Progenitor cell of endocrine pancreas (in vitro differentiated cells): ENCODE data around the gene NELL1. TPM values are rescaled to one million over a fixed set of nuclear protein-coding genes. Genes with fewer than 3 reads are reported as not detected.

Source experiments
- DNase-seq: peaks from one replicate; pipeline ENCODE4 v3.0.0; 2021; ENCODE audit warnings: low spot score; ENCODE audit not compliant: unreplicated experiment
- H3K27ac Mint-ChIP-seq: 2 replicates; pipeline ENCODE4 v1.8.0; 2021; ENCODE audit warnings: mild to moderate bottlenecking, moderate library complexity, mixed read lengths
- H3K27me3 Mint-ChIP-seq: 2 replicates; pipeline ENCODE4 v1.8.0; 2021; ENCODE audit warnings: mixed read lengths
- H3K36me3 Mint-ChIP-seq: 2 replicates; pipeline ENCODE4 v1.8.0; 2022; ENCODE audit warnings: mixed read lengths; ENCODE audit not compliant: insufficient read depth
- H3K4me1 Mint-ChIP-seq: 2 replicates; pipeline ENCODE4 v1.8.0; 2021; ENCODE audit warnings: low read depth, mixed read lengths
- H3K4me3 Mint-ChIP-seq: 2 replicates; pipeline ENCODE4 v1.8.0; 2021; ENCODE audit warnings: low read depth, mild to moderate bottlenecking, moderate library complexity, mixed read lengths
- H3K9me3 Mint-ChIP-seq: 2 replicates; pipeline ENCODE4 v1.8.0; 2021; ENCODE audit warnings: low read depth, mixed read lengths
- total RNA-seq: library from RNA; stranded (reverse); gene quantifications from 2 replicates; pipeline ENCODE4 v1.2.1, GENCODE V29; 2021
- TF ChIP-seq, protein P1 (sequence below): fragments of 200-600 bp; sonication (generic); IDR thresholded peaks from one replicate; pipeline ENCODE4 v1.5.0; 2021; ENCODE audit warnings: antibody characterized with exemption, mild to moderate bottlenecking; ENCODE audit not compliant: unreplicated experiment

NELL1 gene
- total RNA-seq, 1 donor from 2014 or later = 2.2 TPM

DNA sequence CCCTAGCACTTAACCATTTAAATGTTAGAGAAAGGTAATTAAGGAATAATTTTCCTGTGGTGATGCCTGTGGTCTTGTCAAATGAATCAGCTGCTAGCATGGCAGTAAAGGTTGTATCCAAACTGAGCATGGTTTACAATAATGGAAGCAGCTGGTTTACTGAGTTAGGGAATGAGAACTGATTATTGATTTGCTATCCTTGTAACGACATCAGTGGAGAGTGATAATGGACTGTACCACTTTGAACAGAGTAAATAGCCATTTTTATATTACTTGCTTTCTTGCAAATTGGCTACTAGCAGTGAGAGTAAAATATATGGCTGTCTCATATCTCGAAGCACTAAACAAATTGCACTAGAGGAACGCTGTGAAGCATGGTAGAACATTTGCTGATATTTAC, 934.5 kb downstream of the NELL1 start:
- TF ChIP-seq, protein P1, sequence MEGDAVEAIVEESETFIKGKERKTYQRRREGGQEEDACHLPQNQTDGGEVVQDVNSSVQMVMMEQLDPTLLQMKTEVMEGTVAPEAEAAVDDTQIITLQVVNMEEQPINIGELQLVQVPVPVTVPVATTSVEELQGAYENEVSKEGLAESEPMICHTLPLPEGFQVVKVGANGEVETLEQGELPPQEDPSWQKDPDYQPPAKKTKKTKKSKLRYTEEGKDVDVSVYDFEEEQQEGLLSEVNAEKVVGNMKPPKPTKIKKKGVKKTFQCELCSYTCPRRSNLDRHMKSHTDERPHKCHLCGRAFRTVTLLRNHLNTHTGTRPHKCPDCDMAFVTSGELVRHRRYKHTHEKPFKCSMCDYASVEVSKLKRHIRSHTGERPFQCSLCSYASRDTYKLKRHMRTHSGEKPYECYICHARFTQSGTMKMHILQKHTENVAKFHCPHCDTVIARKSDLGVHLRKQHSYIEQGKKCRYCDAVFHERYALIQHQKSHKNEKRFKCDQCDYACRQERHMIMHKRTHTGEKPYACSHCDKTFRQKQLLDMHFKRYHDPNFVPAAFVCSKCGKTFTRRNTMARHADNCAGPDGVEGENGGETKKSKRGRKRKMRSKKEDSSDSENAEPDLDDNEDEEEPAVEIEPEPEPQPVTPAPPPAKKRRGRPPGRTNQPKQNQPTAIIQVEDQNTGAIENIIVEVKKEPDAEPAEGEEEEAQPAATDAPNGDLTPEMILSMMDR = no peak
- H3K4me3 Mint-ChIP-seq = no peak overlapping the region
- H3K36me3 Mint-ChIP-seq = no peaks in the 10 kb centered on the region
- H3K27ac Mint-ChIP-seq = no peak overlapping the region
- no peaks in the 10 kb centered on the region for H3K27me3 Mint-ChIP-seq
- no peak for DNase-seq
- peaks cover 2% of the 10 kb centered on the region for H3K9me3 Mint-ChIP-seq
- peaks cover 6% of the 10 kb centered on the region for H3K4me1 Mint-ChIP-seq

DNA sequence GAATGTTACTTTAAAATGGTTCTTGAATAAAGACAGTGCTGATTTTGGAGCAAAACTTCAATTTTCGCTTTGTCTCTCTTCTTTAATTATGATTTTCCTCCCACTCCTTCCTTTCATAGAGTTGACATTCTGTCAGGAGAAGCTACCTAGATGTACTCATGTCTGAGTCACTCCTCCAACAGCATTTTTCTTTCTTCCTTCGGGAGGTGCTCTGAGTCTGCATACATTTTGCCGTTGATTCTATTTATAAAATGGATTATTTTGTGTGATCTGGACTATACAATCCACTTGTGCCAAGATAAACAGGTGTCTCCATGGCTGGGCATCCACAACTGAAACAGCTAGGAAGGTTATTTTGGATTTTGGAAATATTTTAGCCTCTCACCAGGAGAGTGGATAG, 935.2 kb downstream of the NELL1 start:
- Mint-ChIP-seq H3K36me3 (no peaks in the 10 kb centered on the region), H3K27me3 (no peaks in the 10 kb centered on the region), H3K4me3 (no peak overlapping the region), H3K9me3 (peaks cover 2% of the 10 kb centered on the region), H3K4me1 (peaks cover 6% of the 10 kb centered on the region), H3K27ac (no peak overlapping the region)
- DNase-seq = no peak
- TF ChIP-seq, protein P1 = no peak

DNA sequence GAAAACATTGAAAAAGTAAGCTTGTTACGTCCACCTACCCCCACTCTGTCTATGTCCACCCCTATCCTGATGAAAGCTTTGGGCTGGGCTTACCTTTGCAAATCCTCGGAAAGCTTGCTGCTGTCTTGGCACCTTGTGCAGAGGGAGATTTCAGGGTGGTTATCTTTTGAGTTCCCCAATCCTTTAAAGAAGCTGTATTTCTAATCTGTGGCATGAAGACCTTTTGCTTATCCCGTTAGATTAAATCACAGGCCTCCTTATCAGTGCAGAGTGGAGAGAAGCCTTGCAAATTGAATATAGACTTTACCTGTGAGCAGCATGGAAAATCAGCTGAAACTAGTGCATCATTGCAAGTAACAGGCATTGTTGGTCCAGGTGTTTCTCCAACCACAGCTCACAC, 942.9 kb downstream of the NELL1 start:
- no peak for DNase-seq
- Mint-ChIP-seq H3K4me3 (no peak overlapping the region), H3K27ac (no peak overlapping the region), H3K9me3 (peaks cover 2% of the 10 kb centered on the region), H3K27me3 (no peaks in the 10 kb centered on the region), H3K4me1 (no peaks in the 10 kb centered on the region), H3K36me3 (no peaks in the 10 kb centered on the region)
- TF ChIP-seq, protein P1 = no peak

DNA sequence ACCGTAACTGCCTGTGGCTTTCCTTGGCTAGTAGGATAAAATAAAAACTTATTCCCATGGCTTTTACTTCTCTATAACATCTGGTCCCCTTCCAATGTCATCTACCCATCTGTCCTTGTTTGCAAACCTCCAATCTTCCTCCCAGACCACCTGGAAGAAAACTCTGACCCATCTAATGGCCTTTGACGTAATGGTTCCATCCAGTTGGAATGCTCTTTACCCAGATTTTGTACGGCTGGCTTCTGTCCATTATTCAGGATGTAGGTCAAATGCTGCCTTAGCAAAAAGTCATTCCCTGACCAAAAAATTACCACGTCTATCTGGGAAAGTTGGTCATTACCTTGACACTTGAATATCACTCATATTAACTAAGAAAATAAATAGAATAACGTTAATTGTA, 945.6 kb downstream of the NELL1 start:
- no peak overlapping the region for H3K4me3 Mint-ChIP-seq
- H3K27ac Mint-ChIP-seq = no peak overlapping the region
- no peaks in the 10 kb centered on the region for H3K36me3 Mint-ChIP-seq

DNA sequence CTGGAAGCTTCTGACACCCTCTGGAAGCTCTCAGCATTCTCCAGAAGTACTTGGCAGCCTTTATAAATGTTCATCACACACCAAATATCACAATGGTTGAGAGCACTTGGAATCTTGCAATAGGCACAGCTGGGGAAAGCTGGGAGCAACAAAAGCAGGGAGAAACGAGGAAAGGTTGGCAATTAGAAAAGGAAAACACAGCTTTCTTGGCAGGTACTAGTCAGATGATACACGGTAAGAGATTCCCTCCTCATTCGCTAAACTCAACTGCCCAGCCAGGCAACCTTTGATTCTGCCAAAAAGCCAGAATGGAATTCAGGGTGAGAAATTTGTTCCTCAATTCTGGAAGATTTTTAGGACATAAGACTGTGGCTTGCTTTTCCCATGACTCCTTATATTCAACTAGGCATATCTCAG, 946.6 kb downstream of the NELL1 start:
- H3K36me3 Mint-ChIP-seq = no peaks in the 10 kb centered on the region
- H3K27me3 Mint-ChIP-seq = no peaks in the 10 kb centered on the region

More for the DNA sequence above, 945.6 kb downstream of the NELL1 start:
- no peaks in the 10 kb centered on the region for H3K27me3 Mint-ChIP-seq
- H3K4me1 Mint-ChIP-seq = no peaks in the 10 kb centered on the region
- H3K9me3 Mint-ChIP-seq = no peaks in the 10 kb centered on the region
- TF ChIP-seq, protein P1 = no peak
- no peak for DNase-seq

More for the DNA sequence above, 946.6 kb downstream of the NELL1 start:
- Mint-ChIP-seq H3K9me3 (no peaks in the 10 kb centered on the region), H3K27ac (no peak overlapping the region), H3K4me3 (no peak overlapping the region), H3K4me1 (no peaks in the 10 kb centered on the region)
- TF ChIP-seq, protein P1 = no peak
- DNase-seq = no peak
